GM23338 (cell line): ENCODE results near the gene ALG6. TPM values are rescaled to one million over a fixed set of nuclear protein-coding genes. Genes with fewer than 3 reads are reported as not detected.

Experiments used
- ATAC-seq: fragments of 200-7000 bp; cut with Tn5 transposase; 3 replicates; pipeline ENCODE4 v1.9.1; 2020
- DNase-seq: peaks from one replicate; pipeline ENCODE4 v3.0.0-alpha.2; 2015; ENCODE audit warnings: low spot score
- H2AFZ ChIP-seq: fragments of 200-600 bp; sonication (generic); 2 replicates; pipeline ENCODE4 v1.8.0; 2016; ENCODE audit warnings: antibody characterized with exemption, mild to moderate bottlenecking, moderate library complexity
- H3F3A ChIP-seq: fragments of 200-600 bp; sonication (generic); replicated peaks from 2 replicates; pipeline ENCODE4 v1.8.0; 2017; ENCODE audit warnings: antibody characterized with exemption, mixed run types, low read depth
- H3K27ac ChIP-seq: fragments of 200-600 bp; sonication (generic); 2 replicates; pipeline ENCODE4 v1.6.1; 2016; ENCODE audit warnings: low read depth
- H3K27me3 ChIP-seq: fragments of 200-600 bp; sonication (generic); 2 replicates; pipeline ENCODE4 v1.8.0; 2016; ENCODE audit warnings: mild to moderate bottlenecking, mixed run types, moderate library complexity; ENCODE audit not compliant: insufficient read depth
- H3K36me3 ChIP-seq: fragments of 200-600 bp; sonication (generic); 2 replicates; pipeline ENCODE4 v1.8.0; 2016; ENCODE audit warnings: mild to moderate bottlenecking; ENCODE audit not compliant: insufficient read depth
- H3K4me1 ChIP-seq: fragments of 200-600 bp; sonication (generic); 2 replicates; pipeline ENCODE4 v1.8.0; 2016; ENCODE audit warnings: mild to moderate bottlenecking, moderate library complexity; ENCODE audit not compliant: insufficient read depth
- H3K4me2 ChIP-seq: fragments of 200-600 bp; sonication (generic); 2 replicates; pipeline ENCODE4 v1.7.1; 2017; ENCODE audit warnings: mixed run types
- H3K4me3 ChIP-seq: fragments of 200-600 bp; sonication (generic); 2 replicates; pipeline ENCODE4 v1.6.1; 2016; ENCODE audit warnings: mixed run types
- H3K79me2 ChIP-seq: fragments of 200-600 bp; sonication (generic); replicated peaks from 2 replicates; pipeline ENCODE4 v1.8.0; 2017; ENCODE audit warnings: mild to moderate bottlenecking; ENCODE audit not compliant: insufficient read depth
- H3K9me2 ChIP-seq: fragments of 200-600 bp; sonication (generic); 2 replicates; pipeline ENCODE4 v1.8.0; 2017; ENCODE audit not compliant: insufficient read depth
- H4K20me1 ChIP-seq: fragments of 200-600 bp; sonication (generic); replicated peaks from 2 replicates; pipeline ENCODE4 v1.8.0; 2017; ENCODE audit warnings: mild to moderate bottlenecking; ENCODE audit not compliant: insufficient read depth
- H3K27ac Mint-ChIP-seq: 2 replicates; pipeline ENCODE4 v1.8.0; 2020; ENCODE audit warnings: inconsistent platforms, mild to moderate bottlenecking, moderate library complexity, mixed read lengths
- H3K27me3 Mint-ChIP-seq: 3 replicates; pipeline ENCODE4 v1.8.0; 2022; ENCODE audit warnings: low read depth, mild to moderate bottlenecking, moderate library complexity, mixed read lengths, inconsistent platforms; ENCODE audit not compliant: insufficient read depth, poor library complexity
- H3K36me3 Mint-ChIP-seq: 3 replicates; pipeline ENCODE4 v1.8.0; 2021; ENCODE audit warnings: low read depth, mild to moderate bottlenecking, inconsistent platforms, moderate library complexity, mixed read lengths
- H3K4me1 Mint-ChIP-seq: 3 replicates; pipeline ENCODE4 v1.8.0; 2020; ENCODE audit warnings: mild to moderate bottlenecking, inconsistent platforms, mixed read lengths
- H3K4me3 Mint-ChIP-seq: 3 replicates; pipeline ENCODE4 v1.8.0; 2021; ENCODE audit warnings: moderate library complexity, mild to moderate bottlenecking, inconsistent platforms, mixed read lengths
- H3K9me3 Mint-ChIP-seq: 3 replicates; pipeline ENCODE4 v1.8.0; 2020; ENCODE audit warnings: moderate library complexity, mild to moderate bottlenecking, inconsistent platforms, mixed read lengths
- CREB1 ChIP-seq: fragments of 250-450 bp; sonication (Bioruptor Pico); IDR thresholded peaks from 2 replicates; pipeline ENCODE4 v1.5.0; 2020; ENCODE audit warnings: low read depth, mild to moderate bottlenecking, moderate library complexity
- CTCF ChIP-seq, 2 experiments: fragments of 200-600 bp in 1 of 2; sonication (generic) in 1 of 2; conservative IDR thresholded peaks; 2 replicates each; pipeline versions ENCODE4 v1.5.1 to v1.6.1; 2016 to 2017; ENCODE audit warnings: antibody characterized with exemption in 2 of 2, low read depth in 2 of 2, mild to moderate bottlenecking in 2 of 2, moderate library complexity in 1 of 2
- ETS1 ChIP-seq: IDR thresholded peaks from 2 replicates; pipeline ENCODE4 v1.6.1; 2016; ENCODE audit warnings: antibody characterized with exemption
- EZH2 ChIP-seq: fragments of 200-600 bp; sonication (generic); IDR thresholded peaks from one replicate; pipeline ENCODE4 v1.8.0; 2017; ENCODE audit warnings: antibody characterized with exemption, mild to moderate bottlenecking, low read depth; ENCODE audit not compliant: unreplicated experiment
- JUNB ChIP-seq: IDR thresholded peaks from one replicate; pipeline ENCODE4 v1.6.1; 2016; ENCODE audit warnings: antibody characterized with exemption; ENCODE audit not compliant: unreplicated experiment
- NANOG ChIP-seq: IDR thresholded peaks from 2 replicates; pipeline ENCODE4 v1.6.1; 2016; ENCODE audit warnings: antibody characterized with exemption, borderline replicate concordance
- POLR2AphosphoS5 ChIP-seq: IDR thresholded peaks from 2 replicates; pipeline ENCODE4 v1.6.1; 2016; ENCODE audit warnings: antibody characterized with exemption, low read depth
- REST ChIP-seq: IDR thresholded peaks from one replicate; pipeline ENCODE4 v1.6.1; 2018; ENCODE audit warnings: antibody characterized with exemption; ENCODE audit not compliant: unreplicated experiment
- STAT1 ChIP-seq: IDR thresholded peaks from one replicate; pipeline ENCODE4 v1.6.1; 2016; ENCODE audit warnings: antibody characterized with exemption; ENCODE audit not compliant: unreplicated experiment
- ZNF114 ChIP-seq: fragments of 250-450 bp; sonication (Bioruptor Pico); IDR thresholded peaks from 2 replicates; pipeline ENCODE4 v1.5.0; 2020; ENCODE audit warnings: mild to moderate bottlenecking, moderate library complexity
- ZNF331 ChIP-seq: fragments of 250-450 bp; sonication (Bioruptor Pico); IDR thresholded peaks from 2 replicates; pipeline ENCODE4 v1.5.0; 2020; ENCODE audit warnings: low read depth, mild to moderate bottlenecking, moderate library complexity
- ZNF462 ChIP-seq: fragments of 250-450 bp; sonication (Bioruptor Pico); IDR thresholded peaks from 2 replicates; pipeline ENCODE4 v1.5.0; 2020; ENCODE audit warnings: mild to moderate bottlenecking, moderate library complexity
- polyA plus RNA-seq: library from polyadenylated mRNA; unstranded; fragments of >200 nt; fragmentation: Nextera tagmentation; extraction: Ambion mirVana; gene quantifications from 2 replicates; pipeline ENCODE4 v1.2.1, GENCODE V29; 2016
- total RNA-seq: library from RNA; depleted of rRNA; stranded (reverse); fragments of >200 nt; shearing (Covaris generic); gene quantifications from 2 replicates; pipeline ENCODE4 v1.2.3, GENCODE V29; 2014

The ALG6 gene
- total and polyA plus RNA-seq, 2 experiments from 2014 or later = 24.1 to 34.6 TPM

GRCh38 chr1:63486629-63487028, 119.2 kb downstream of the ALG6 start:
- H2AFZ ChIP-seq = no peak overlapping the region
- H3K27ac ChIP-seq = no peak overlapping the region
- H3K4me1 ChIP-seq = no peaks in the 10 kb centered on the region
- TF ChIP-seq STAT1 (no peak), REST (no peak), ZNF462 (CRISPR knock-in tag) (no peak), POLR2AphosphoS5 (no peak), NANOG (no peak), ZNF331 (CRISPR knock-in tag) (no peak), CREB1 (no peak), JUNB (no peak), EZH2 (no peak), ZNF114 (CRISPR knock-in tag) (no peak), ETS1 (no peak), CTCF (conservative IDR thresholded peaks at IDR 0.05; ENCODE audit: low read depth in 2 of 2) (no peak)
- H4K20me1 ChIP-seq = no peaks in the 10 kb centered on the region
- no peaks in the 10 kb centered on the region for H3K36me3 Mint-ChIP-seq
- H3K27me3 ChIP-seq = no peaks in the 10 kb centered on the region
- H3K9me3 Mint-ChIP-seq = no peaks in the 10 kb centered on the region
- DNase-seq (no peak), ATAC-seq (no peak)
- no peak overlapping the region for H3K4me3 ChIP-seq
- H3K27ac Mint-ChIP-seq = no peak overlapping the region
- no peaks in the 10 kb centered on the region for H3K27me3 Mint-ChIP-seq
- H3K36me3 ChIP-seq = no peaks in the 10 kb centered on the region
- no peaks in the 10 kb centered on the region for H3K9me2 ChIP-seq
- H3K79me2 ChIP-seq = no peaks in the 10 kb centered on the region
- no peaks in the 10 kb centered on the region for H3F3A ChIP-seq
- no peak overlapping the region for H3K4me2 ChIP-seq
- no peak overlapping the region for H3K4me3 Mint-ChIP-seq
- no peaks in the 10 kb centered on the region for H3K4me1 Mint-ChIP-seq
